Karpas-422 (cell line): ENCODE data around the gene DOK7. TPM values are rescaled to one million over a fixed set of nuclear protein-coding genes. Genes with fewer than 3 reads are reported as not detected.

Source experiments
- DNase-seq: peaks from one replicate; pipeline ENCODE4 v3.0.0-alpha.2; 2015
- H2AFZ ChIP-seq: fragments of 200-600 bp; sonication (generic); 2 replicates; pipeline ENCODE4 v1.6.1; 2014; ENCODE audit warnings: antibody characterized with exemption, low read length, mixed read lengths
- H3K27ac ChIP-seq: fragments of 200-600 bp; sonication (generic); 2 replicates; pipeline ENCODE4 v1.5.1; 2014; ENCODE audit warnings: mild to moderate bottlenecking, low read length, moderate library complexity
- H3K27me3 ChIP-seq: fragments of 200-600 bp; sonication (generic); 2 replicates; pipeline ENCODE4 v1.6.1; 2014; ENCODE audit warnings: low read length, mixed read lengths
- H3K36me3 ChIP-seq: fragments of 200-600 bp; sonication (generic); 2 replicates; pipeline ENCODE4 v1.6.1; 2014; ENCODE audit warnings: low read length, mixed read lengths; ENCODE audit not compliant: insufficient read depth
- H3K4me1 ChIP-seq: fragments of 200-600 bp; sonication (generic); 2 replicates; pipeline ENCODE4 v1.6.1; 2014; ENCODE audit warnings: mild to moderate bottlenecking, low read length, mixed read lengths
- H3K4me2 ChIP-seq: fragments of 200-600 bp; sonication (generic); 2 replicates; pipeline ENCODE4 v1.6.1; 2014; ENCODE audit warnings: low read length, low read depth, mild to moderate bottlenecking; ENCODE audit not compliant: poor library complexity, severe bottlenecking
- H3K4me3 ChIP-seq: fragments of 200-600 bp; sonication (generic); 2 replicates; pipeline ENCODE4 v1.5.1; 2014; ENCODE audit warnings: mild to moderate bottlenecking, antibody characterized with exemption, low read length, mixed read lengths
- H3K79me2 ChIP-seq: fragments of 200-600 bp; sonication (generic); 2 replicates; pipeline ENCODE4 v1.6.1; 2014; ENCODE audit warnings: mild to moderate bottlenecking, low read length, mixed read lengths
- H3K9ac ChIP-seq: fragments of 200-600 bp; sonication (generic); 2 replicates; pipeline ENCODE4 v1.6.0; 2014; ENCODE audit warnings: low read length
- H3K9me2 ChIP-seq: fragments of 200-600 bp; sonication (generic), shearing (Covaris generic); replicated peaks from 2 replicates; pipeline ENCODE4 v1.6.0; 2014; ENCODE audit warnings: mild to moderate bottlenecking, low read length, moderate library complexity; ENCODE audit not compliant: insufficient read depth
- H3K9me3 ChIP-seq: fragments of 300-700, 200-600 bp; sonication (generic); 2 replicates; pipeline ENCODE4 v1.6.1; 2014; ENCODE audit warnings: low read length, mixed read lengths
- H4K20me1 ChIP-seq: fragments of 200-600 bp; sonication (generic); 2 replicates; pipeline ENCODE4 v1.6.1; 2014; ENCODE audit warnings: mild to moderate bottlenecking, antibody characterized with exemption, low read length, low read depth; ENCODE audit not compliant: insufficient read depth
- total RNA-seq: library from RNA; depleted of rRNA; stranded (reverse); fragments of >200 nt; shearing (Covaris generic); gene quantifications from 2 replicates; pipeline ENCODE4 v1.2.3, GENCODE V29; 2014; ENCODE audit warnings: low replicate concordance

The DOK7 gene
- total RNA-seq, 1 experiment from 2014 or later: 1.6 TPM

- Histone ChIP-seq H2AFZ (no peak overlapping the region), H3K27me3 (no peaks in the 10 kb centered on the region), H3K9ac (no peak overlapping the region), H3K79me2 (no peaks in the 10 kb centered on the region), H3K4me2 (no peak overlapping the region), H3K9me3 (no peaks in the 10 kb centered on the region), H3K4me1 (no peaks in the 10 kb centered on the region), H3K9me2 (no peaks in the 10 kb centered on the region), H3K36me3 (no peaks in the 10 kb centered on the region), H3K4me3 (no peak overlapping the region), H3K27ac (no peak overlapping the region), H4K20me1 (no peaks in the 10 kb centered on the region)
- no peak for DNase-seq
Measured at GRCh38 chr4:3471886-3472285, 8.8 kb downstream of the DOK7 start.

- Histone ChIP-seq H3K27me3 (no peaks in the 10 kb centered on the region), H3K4me2 (no peak overlapping the region)
- DNase-seq: no peak
Measured at GRCh38 chr4:3472411-3473141, 9.5 kb downstream of the DOK7 start.

GRCh38 chr4:3473181-3473950, 10.3 kb downstream of the DOK7 start:
- Histone ChIP-seq H3K4me1 (no peaks in the 10 kb centered on the region), H3K27ac (no peak overlapping the region), H3K9me3 (no peaks in the 10 kb centered on the region), H3K27me3 (no peaks in the 10 kb centered on the region), H3K79me2 (no peaks in the 10 kb centered on the region), H3K9ac (no peak overlapping the region), H3K4me3 (no peak overlapping the region), H3K36me3 (no peaks in the 10 kb centered on the region), H3K4me2 (no peak overlapping the region), H4K20me1 (no peaks in the 10 kb centered on the region), H3K9me2 (no peaks in the 10 kb centered on the region), H2AFZ (no peak overlapping the region)
- no peak for DNase-seq

More at GRCh38 chr4:3472411-3473141, 9.5 kb downstream of the DOK7 start:
- no peak overlapping the region for H3K27ac ChIP-seq
- H4K20me1 ChIP-seq: no peaks in the 10 kb centered on the region
- H3K36me3 ChIP-seq: no peaks in the 10 kb centered on the region
- H3K9me2 ChIP-seq: no peaks in the 10 kb centered on the region
- no peaks in the 10 kb centered on the region for H3K79me2 ChIP-seq
- H3K4me3 ChIP-seq: no peak overlapping the region
- H2AFZ ChIP-seq: no peak overlapping the region
- H3K9me3 ChIP-seq: no peaks in the 10 kb centered on the region
- H3K4me1 ChIP-seq: no peaks in the 10 kb centered on the region
- H3K9ac ChIP-seq: no peak overlapping the region

GRCh38 chr4:3473996-3474765, 11.1 kb downstream of the DOK7 start:
- Histone ChIP-seq H3K9me3 (no peaks in the 10 kb centered on the region), H3K79me2 (no peaks in the 10 kb centered on the region), H3K4me3 (no peak overlapping the region), H3K9ac (no peak overlapping the region), H3K27me3 (no peaks in the 10 kb centered on the region), H3K9me2 (no peaks in the 10 kb centered on the region), H4K20me1 (no peaks in the 10 kb centered on the region), H3K4me2 (no peak overlapping the region), H2AFZ (no peak overlapping the region), H3K4me1 (no peaks in the 10 kb centered on the region), H3K27ac (no peak overlapping the region), H3K36me3 (no peaks in the 10 kb centered on the region)
- DNase-seq: no peak

GRCh38 chr4:3475041-3475712, 12.1 kb downstream of the DOK7 start:
- Histone ChIP-seq H3K36me3 (no peaks in the 10 kb centered on the region), H3K4me3 (no peak overlapping the region), H2AFZ (no peak overlapping the region), H3K9me3 (no peaks in the 10 kb centered on the region), H4K20me1 (no peaks in the 10 kb centered on the region), H3K9me2 (no peaks in the 10 kb centered on the region), H3K9ac (no peak overlapping the region), H3K27me3 (no peaks in the 10 kb centered on the region), H3K79me2 (no peaks in the 10 kb centered on the region), H3K27ac (no peak overlapping the region), H3K4me1 (no peaks in the 10 kb centered on the region), H3K4me2 (no peak overlapping the region)
- no peak for DNase-seq

- H3K9me3 ChIP-seq: no peaks in the 10 kb centered on the region
- no peak overlapping the region for H3K4me2 ChIP-seq
- H4K20me1 ChIP-seq: no peaks in the 10 kb centered on the region
- no peaks in the 10 kb centered on the region for H3K9me2 ChIP-seq
- H3K27ac ChIP-seq: no peak overlapping the region
- H3K36me3 ChIP-seq: no peaks in the 10 kb centered on the region
- no peak overlapping the region for H3K9ac ChIP-seq
- H3K27me3 ChIP-seq: no peaks in the 10 kb centered on the region
- H3K4me3 ChIP-seq: no peak overlapping the region
- H3K79me2 ChIP-seq: no peaks in the 10 kb centered on the region
- no peak overlapping the region for H2AFZ ChIP-seq
- DNase-seq: no peak
- peaks cover 2% of the 10 kb centered on the region for H3K4me1 ChIP-seq
Measured at GRCh38 chr4:3475713-3476260, 12.7 kb downstream of the DOK7 start.

- peaks cover 7% of the 10 kb centered on the region for H3K4me1 ChIP-seq
- H4K20me1 ChIP-seq: no peaks in the 10 kb centered on the region
- no peak for DNase-seq
- H3K4me2 ChIP-seq: no peak overlapping the region
- no peaks in the 10 kb centered on the region for H3K9me2 ChIP-seq
- no peaks in the 10 kb centered on the region for H3K36me3 ChIP-seq
- H3K27me3 ChIP-seq: no peaks in the 10 kb centered on the region
- H3K9me3 ChIP-seq: no peaks in the 10 kb centered on the region
- no peak overlapping the region for H3K4me3 ChIP-seq
- H3K27ac ChIP-seq: no peak overlapping the region
- no peak overlapping the region for H3K9ac ChIP-seq
- H2AFZ ChIP-seq: no peak overlapping the region
- H3K79me2 ChIP-seq: no peaks in the 10 kb centered on the region
Measured at GRCh38 chr4:3476341-3476747, 13.2 kb downstream of the DOK7 start.
